SK-N-MC (cell line): ENCODE measurements around the gene CTBP1.

Experiments
- EZH2 ChIP-seq: fragments of 200-600 bp; sonication (generic); IDR thresholded peaks from one replicate; pipeline ENCODE4 v1.6.1; 2017; ENCODE audit warnings: antibody characterized with exemption
- POLR2AphosphoS5 ChIP-seq: IDR thresholded peaks from 2 replicates; pipeline ENCODE4 v1.6.1; 2012; ENCODE audit warnings: mild to moderate bottlenecking, low read depth, low read length, borderline replicate concordance

- no peak for TF ChIP-seq EZH2
- no peak for TF ChIP-seq POLR2AphosphoS5
Measured at GRCh38 chr4:1238676-1239000, 10.3 kb downstream of the CTBP1 start.
